Mesothelial cell of epicardium (in vitro differentiated cells): ENCODE data around the gene NPHP4. TPM values are rescaled to one million over a fixed set of nuclear protein-coding genes. Genes with fewer than 3 reads are reported as not detected.

ENCODE experiments used
- DNase-seq, 2 experiments: peaks; one replicate each; pipeline ENCODE4 v3.0.0; 2021; ENCODE audit warnings: low spot score in 2 of 2; ENCODE audit not compliant: unreplicated experiment in 2 of 2
- H3K27ac Mint-ChIP-seq: 2 replicates; pipeline ENCODE4 v1.8.0; 2021; ENCODE audit warnings: mixed read lengths
- H3K27me3 Mint-ChIP-seq: 2 replicates; pipeline ENCODE4 v1.8.0; 2021; ENCODE audit warnings: low read depth, mixed read lengths
- H3K36me3 Mint-ChIP-seq: 2 replicates; pipeline ENCODE4 v1.8.0; 2021; ENCODE audit warnings: mixed read lengths
- H3K4me1 Mint-ChIP-seq: 2 replicates; pipeline ENCODE4 v1.8.0; 2021; ENCODE audit warnings: mixed read lengths
- H3K4me3 Mint-ChIP-seq: 2 replicates; pipeline ENCODE4 v1.8.0; 2021; ENCODE audit warnings: mild to moderate bottlenecking, moderate library complexity, mixed read lengths
- H3K9me3 Mint-ChIP-seq: 2 replicates; pipeline ENCODE4 v1.8.0; 2021; ENCODE audit warnings: mixed read lengths
- total RNA-seq: library from RNA; stranded (reverse); gene quantifications from 3 replicates; pipeline ENCODE4 v1.2.1, GENCODE V29; 2021
- TF ChIP-seq, protein P1 (sequence below): fragments of 200-600 bp; sonication (generic); IDR thresholded peaks from one replicate; pipeline ENCODE4 v1.5.0; 2021; ENCODE audit warnings: antibody characterized with exemption; ENCODE audit not compliant: unreplicated experiment

NPHP4 gene
- total RNA-seq, 1 donor from 2014 or later = 16.4 TPM

- Mint-ChIP-seq H3K4me3 (peak overlapping the region; percentile 81), H3K4me1 (peaks cover 20% of the 10 kb centered on the region), H3K9me3 (no peaks in the 10 kb centered on the region), H3K36me3 (no peaks in the 10 kb centered on the region), H3K27me3 (peaks cover 18% of the 10 kb centered on the region), H3K27ac (no peak overlapping the region)
- TF ChIP-seq, protein P1, sequence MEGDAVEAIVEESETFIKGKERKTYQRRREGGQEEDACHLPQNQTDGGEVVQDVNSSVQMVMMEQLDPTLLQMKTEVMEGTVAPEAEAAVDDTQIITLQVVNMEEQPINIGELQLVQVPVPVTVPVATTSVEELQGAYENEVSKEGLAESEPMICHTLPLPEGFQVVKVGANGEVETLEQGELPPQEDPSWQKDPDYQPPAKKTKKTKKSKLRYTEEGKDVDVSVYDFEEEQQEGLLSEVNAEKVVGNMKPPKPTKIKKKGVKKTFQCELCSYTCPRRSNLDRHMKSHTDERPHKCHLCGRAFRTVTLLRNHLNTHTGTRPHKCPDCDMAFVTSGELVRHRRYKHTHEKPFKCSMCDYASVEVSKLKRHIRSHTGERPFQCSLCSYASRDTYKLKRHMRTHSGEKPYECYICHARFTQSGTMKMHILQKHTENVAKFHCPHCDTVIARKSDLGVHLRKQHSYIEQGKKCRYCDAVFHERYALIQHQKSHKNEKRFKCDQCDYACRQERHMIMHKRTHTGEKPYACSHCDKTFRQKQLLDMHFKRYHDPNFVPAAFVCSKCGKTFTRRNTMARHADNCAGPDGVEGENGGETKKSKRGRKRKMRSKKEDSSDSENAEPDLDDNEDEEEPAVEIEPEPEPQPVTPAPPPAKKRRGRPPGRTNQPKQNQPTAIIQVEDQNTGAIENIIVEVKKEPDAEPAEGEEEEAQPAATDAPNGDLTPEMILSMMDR = no peak
- DNase-seq = no peak
Observed at GRCh38 chr1:5992814-5993555, 760 bp upstream of the NPHP4 start.

GRCh38 chr1:5991381-5992025 lies 722 bp downstream of the NPHP4 start:
- peaks cover 20% of the 10 kb centered on the region for H3K4me1 Mint-ChIP-seq
- DNase-seq = peak in 1 of 2 experiments; percentile 52
- peaks cover 18% of the 10 kb centered on the region for H3K27me3 Mint-ChIP-seq
- peak overlapping the region; percentile 76 for H3K4me3 Mint-ChIP-seq
- H3K9me3 Mint-ChIP-seq = no peaks in the 10 kb centered on the region
- H3K27ac Mint-ChIP-seq = peak overlapping the region; percentile 44
- no peaks in the 10 kb centered on the region for H3K36me3 Mint-ChIP-seq
- TF ChIP-seq, protein P1 = no peak

GRCh38 chr1:5990913-5991312 lies 1.3 kb downstream of the NPHP4 start:
- no peaks in the 10 kb centered on the region for H3K36me3 Mint-ChIP-seq
- DNase-seq = no peak
- TF ChIP-seq, protein P1 = no peak
- H3K4me3 Mint-ChIP-seq = peak overlapping the region; percentile 76
- peaks cover 20% of the 10 kb centered on the region for H3K4me1 Mint-ChIP-seq
- H3K9me3 Mint-ChIP-seq = no peaks in the 10 kb centered on the region
- peak overlapping the region; percentile 44 for H3K27ac Mint-ChIP-seq
- peaks cover 18% of the 10 kb centered on the region for H3K27me3 Mint-ChIP-seq

DNA sequence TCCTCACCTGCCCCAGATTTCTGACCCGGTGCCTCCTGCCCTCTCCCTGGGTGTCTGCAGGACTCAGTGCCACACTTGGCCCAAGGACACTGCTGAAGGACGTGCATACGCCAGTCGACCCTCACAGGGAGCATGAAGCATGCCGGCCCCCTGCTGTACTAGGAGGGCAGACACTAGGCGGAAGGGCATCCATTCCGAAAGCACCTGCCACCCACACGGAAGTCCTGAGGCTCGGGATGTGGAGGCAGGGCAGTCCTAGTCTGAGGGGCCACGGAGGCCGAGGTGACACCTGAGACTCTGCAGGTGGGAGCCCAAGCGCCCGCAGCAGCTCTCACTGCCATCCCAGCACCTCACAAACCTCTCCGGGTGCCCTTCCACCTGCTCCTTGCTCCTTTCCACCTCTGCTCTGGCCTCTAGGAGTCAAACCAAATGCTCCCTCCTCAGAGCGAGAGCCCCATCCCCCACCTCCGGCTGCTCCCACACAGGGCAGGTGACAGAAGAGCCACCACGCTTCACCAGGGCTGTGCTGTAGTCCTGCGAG lies 2.4 kb downstream of the NPHP4 start:
- TF ChIP-seq, protein P1 = no peak

DNA sequence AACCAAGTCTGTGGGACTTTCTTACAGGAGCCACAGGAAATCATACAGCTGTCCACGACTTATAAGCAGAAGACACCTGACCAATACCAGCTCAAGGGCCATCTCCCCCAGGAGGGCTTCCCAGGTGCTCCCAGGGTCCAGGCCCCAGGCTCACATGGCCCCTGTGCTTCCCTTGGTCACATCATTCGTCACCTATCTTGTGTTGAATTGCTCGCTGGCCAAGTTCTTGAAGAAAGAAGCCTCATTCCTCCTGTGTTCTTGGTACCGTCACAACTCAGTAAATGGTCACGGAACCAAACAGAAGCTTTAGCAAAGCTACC lies 3.0 kb downstream of the NPHP4 start:
- Mint-ChIP-seq H3K27me3 (peaks cover 15% of the 10 kb centered on the region), H3K36me3 (no peaks in the 10 kb centered on the region), H3K27ac (no peak overlapping the region), H3K9me3 (no peaks in the 10 kb centered on the region), H3K4me3 (no peak overlapping the region), H3K4me1 (peaks cover 20% of the 10 kb centered on the region)
- no peak for DNase-seq
- TF ChIP-seq, protein P1 = no peak

More for the DNA sequence above, 2.4 kb downstream of the NPHP4 start:
- DNase-seq = no peak
- H3K36me3 Mint-ChIP-seq = no peaks in the 10 kb centered on the region
- no peaks in the 10 kb centered on the region for H3K9me3 Mint-ChIP-seq
- H3K27ac Mint-ChIP-seq = no peak overlapping the region
- peaks cover 18% of the 10 kb centered on the region for H3K27me3 Mint-ChIP-seq
- no peak overlapping the region for H3K4me3 Mint-ChIP-seq
- H3K4me1 Mint-ChIP-seq = peaks cover 20% of the 10 kb centered on the region
